Measurements from ENCODE around the gene ACE. TPM values are rescaled to one million over a fixed set of nuclear protein-coding genes. Genes with fewer than 3 reads are reported as not detected.
"Not testable (repeated sequence)": the region's sequence is repeated elsewhere in the genome, so short reads cannot be mapped to it uniquely, and the experiment has no call there.

ACE gene
- total RNA-seq, 1 donor from 2014 or later: 21.4 TPM

DNA sequence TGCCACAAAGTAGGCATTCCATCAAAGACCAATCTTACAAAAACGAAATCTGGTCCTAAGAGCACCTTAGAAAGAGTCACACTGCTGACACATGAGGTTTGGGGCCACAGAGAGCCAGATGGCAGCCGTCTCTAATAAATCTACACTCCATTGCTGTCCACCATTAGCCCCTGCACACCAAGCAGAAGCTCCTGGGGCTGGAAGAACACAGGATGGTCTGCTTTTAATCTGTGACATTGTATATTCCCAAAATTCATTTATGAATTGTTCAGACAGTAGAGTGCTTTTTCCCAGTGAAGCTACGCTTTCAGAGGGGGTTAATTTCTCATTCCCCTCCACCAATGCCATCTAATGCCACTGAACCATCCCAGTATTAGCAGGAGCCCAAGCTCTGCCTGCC lies 32.4 kb upstream of the ACE start:
- DNase-seq (ENCODE audit: low read depth in 2 of 2): no peak

- no peak for DNase-seq (ENCODE audit: low read depth in 2 of 2)
Observed at GRCh38 chr17:63445065-63445464, 31.8 kb upstream of the ACE start.

GRCh38 chr17:63445571-63445953 lies 31.3 kb upstream of the ACE start:
- peak in 1 of 2 donors; percentile 34 for DNase-seq (ENCODE audit: low read depth in 2 of 2)

DNA sequence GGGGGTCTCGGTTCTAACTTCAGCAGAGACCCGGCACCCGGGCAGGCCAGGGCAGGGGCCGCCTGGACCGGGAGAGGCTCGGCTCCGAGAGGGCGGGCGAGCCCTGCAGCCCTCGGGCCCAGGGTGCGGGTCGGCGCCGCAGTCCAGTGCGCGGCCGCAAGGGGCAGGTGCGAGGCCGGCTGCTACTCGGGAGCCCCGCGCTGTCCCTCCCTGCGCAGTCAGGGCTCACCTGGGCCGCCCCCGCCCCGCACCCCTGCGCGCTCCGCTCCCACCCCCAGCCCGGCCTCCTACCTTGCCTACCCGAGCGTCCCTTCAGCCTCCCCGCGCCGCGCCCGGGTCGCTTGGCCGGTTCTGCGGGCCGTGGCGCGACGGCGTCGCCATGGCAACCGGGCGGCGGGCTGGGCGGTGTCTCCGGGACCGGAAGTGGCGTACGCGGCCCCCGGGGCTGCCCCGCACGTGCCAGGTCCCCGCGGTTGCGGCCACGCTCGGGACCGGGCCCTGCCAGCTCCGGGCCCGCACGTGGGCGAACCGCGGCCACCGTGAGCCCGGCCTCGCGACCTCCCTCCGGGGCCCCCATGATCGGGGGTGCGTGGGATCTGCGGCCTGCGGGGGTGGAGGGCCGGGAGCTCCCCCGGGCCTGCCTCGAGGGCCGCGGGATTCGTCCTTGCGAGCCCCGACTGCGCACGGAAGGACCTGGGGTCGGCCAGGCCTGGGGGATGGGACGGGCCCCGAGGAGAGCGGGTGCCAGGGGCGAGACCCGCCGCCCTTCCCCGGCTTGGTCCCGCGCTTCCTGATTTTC lies 30.7 kb upstream of the ACE start, which contains the start of gene CYB561:
TSS of gene CYB561 (minus strand) at position 353 of the 799 bp plus-strand sequence. CDS start 8,759 bp downstream, outside the sequence.
- DNase-seq (ENCODE audit: low read depth in 2 of 2): peak; percentile 57 to 80

DNA sequence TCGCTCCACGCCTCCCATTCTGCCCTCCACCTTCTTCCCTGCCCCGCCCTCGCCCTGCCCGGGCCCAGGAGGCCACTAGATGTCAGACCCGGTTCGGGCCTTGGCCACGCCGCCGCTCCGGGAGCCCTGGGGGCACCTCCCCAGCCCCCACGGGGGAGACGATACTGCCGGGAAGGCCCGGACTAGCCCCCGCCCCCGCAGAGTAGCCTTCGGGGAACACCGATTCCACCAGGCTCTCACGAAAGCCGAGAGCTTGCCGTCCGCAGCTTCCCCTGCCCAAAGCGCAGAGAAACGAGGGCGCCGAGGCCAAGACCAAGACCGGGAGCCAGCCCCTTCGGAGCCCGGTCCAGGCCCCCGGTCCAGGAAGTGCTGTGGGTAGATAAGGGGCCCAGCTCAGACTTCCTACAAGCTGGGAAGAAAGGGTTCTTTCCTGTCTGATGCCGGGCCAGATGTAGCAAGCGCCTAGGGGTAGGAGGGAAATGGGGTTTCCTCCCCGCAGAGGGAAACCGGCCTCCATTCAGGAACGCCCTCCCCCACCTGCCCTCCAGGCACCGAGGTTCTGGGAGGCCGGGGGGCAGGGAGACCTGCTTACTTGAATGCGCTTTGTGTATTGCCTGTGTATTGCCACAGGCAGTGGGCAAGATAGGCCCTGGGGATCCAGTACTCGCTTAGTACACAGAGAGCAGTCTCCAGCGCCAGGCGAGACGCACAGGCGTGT lies 29.9 kb upstream of the ACE start:
- DNase-seq (ENCODE audit: low read depth in 2 of 2): peak; percentile 50 to 87

- peak in 1 of 2 donors; percentile 60 for DNase-seq (ENCODE audit: low read depth in 2 of 2)
Observed at GRCh38 chr17:63447471-63448009, 29.3 kb upstream of the ACE start.

GRCh38 chr17:63448655-63449054 lies 28.2 kb upstream of the ACE start:
- no peak for DNase-seq (ENCODE audit: low read depth in 2 of 2)

DNA sequence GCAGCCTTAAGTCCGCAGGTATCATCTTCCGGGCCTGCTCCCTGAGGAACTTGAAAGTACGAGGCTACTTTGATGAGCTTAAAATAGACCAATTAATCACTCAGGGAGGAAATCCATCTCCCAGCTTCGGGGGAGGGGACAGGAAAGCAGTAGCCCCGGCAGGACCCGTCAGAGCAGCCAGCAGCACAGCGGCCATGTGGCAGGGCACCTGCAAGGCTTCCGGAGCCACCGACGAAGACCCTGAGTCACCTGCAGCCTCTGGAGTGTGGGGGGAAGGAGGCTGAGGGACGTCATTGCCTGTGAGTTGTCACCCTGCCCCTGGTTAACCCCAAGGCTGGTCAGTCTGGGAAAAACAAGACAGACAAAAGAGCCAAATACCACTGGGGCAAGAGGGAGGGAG lies 26.3 kb upstream of the ACE start:
- peak; percentile 44 to 95 for DNase-seq (ENCODE audit: low read depth in 2 of 2)

DNA sequence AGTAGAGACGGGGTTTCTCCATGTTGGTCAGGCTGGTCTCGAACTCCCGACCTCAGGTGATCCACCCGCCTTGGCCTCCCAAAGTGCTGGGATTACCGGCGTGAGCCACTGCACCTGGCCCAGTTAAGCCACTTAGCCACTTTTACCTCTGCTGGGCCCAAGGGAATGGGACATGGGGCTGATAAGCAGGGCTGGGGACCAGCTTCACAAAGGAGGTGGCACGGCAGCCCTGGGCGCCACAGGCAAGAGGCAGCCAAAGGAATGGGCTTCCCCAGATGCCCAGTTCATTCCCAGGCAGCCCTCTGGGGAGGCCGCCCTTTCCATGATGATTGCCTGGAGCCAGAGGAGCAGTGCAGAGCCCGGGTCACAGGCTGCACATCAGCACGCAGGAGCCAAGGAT lies 25.7 kb upstream of the ACE start:
- DNase-seq (ENCODE audit: low read depth in 2 of 2): no peak

DNA sequence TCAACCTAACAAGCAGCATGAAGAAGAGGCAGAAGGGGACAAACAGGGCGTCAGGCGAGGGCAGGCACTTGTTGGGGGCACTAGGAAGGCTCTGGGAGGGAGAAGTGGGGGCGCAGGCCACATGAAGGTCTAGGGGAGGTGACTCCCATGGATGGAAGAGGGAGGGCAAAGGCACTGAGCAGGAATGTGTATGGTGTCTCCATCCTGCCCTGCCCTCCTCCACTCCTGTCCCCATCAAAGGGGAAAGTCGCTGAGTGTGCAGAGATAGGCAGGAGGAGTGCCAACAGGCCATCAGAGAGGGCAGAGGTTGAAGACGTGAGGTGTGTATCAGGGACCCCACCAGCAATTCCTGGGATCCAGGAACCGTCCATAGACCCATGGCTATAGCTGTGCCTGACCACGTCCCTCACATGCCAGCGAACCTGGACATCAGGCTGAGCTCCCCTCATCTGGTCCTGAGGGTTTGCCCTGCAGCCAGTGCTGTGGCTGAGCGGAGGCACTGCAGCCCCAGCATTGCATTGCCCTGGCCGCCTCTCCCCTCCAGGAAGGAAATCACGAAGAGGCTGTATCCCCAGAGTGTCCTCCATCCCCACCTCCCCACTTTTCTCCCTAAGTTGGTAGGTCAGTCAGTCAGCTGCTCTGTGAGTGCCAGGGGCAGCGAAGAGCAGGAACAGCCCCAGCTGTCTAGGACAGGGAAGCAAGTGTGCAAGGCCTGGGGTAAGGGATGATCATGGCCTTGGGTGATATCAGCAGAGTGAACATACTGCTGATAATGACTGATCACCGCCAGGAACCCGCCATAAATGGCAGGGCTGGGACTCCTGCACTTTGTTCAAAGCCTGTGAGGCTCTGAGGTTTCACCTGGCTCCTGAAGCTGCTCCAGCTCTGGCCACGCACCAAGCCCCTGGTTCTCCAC lies 24.6 kb upstream of the ACE start:
- DNase-seq (ENCODE audit: low read depth in 2 of 2): no peak

GRCh38 chr17:63452962-63453551 lies 23.8 kb upstream of the ACE start:
- no peak for DNase-seq (ENCODE audit: low read depth in 2 of 2)

- not testable (repeated sequence) for DNase-seq (ENCODE audit: low read depth in 2 of 2)
Observed at GRCh38 chr17:63454357-63454756, 22.5 kb upstream of the ACE start.

DNA sequence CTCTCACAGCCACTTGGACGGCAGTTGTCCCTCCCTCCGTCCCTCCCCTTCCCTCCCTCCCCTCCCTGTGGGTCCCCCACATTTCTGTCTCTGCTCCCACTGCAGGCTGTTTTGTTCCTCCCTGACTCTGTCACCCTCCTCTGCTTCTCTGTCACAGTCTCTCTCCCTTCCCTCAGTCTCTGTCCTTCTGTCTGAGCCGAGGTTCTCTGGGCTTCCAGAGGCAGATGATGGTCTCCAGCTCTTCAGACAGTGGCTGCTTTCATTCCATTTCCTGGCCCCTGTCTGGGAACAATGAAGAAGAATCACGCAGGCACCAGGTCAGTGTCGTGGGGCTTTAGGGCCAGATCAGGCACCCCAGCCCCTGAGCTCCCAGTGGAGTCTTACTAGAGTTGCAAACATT lies 21.9 kb upstream of the ACE start:
- no peak for DNase-seq (ENCODE audit: low read depth in 2 of 2)

DNA sequence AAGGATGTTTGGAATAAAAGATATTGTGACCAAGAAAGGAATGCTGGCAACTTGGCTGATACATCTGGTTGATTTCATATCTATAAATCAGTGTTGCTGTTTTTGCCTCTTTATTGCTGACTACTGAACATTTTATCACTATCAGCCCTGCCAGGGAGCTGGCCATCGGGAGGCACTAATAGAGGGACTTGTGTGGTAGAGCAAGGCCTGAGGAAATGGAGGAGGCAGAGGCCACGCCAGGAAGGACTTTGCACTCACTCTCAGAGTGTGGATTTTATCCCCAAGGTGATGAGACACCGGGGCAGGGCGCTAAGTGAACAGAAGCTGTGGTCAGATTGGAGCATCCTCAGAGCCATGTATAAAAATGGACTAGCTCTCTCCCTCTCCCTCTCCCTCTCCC lies 21.4 kb upstream of the ACE start:
- DNase-seq (ENCODE audit: low read depth in 2 of 2): no peak

GRCh38 chr17:63458478-63458877 lies 18.4 kb upstream of the ACE start:
- no peak for DNase-seq (ENCODE audit: low read depth in 2 of 2)

DNA sequence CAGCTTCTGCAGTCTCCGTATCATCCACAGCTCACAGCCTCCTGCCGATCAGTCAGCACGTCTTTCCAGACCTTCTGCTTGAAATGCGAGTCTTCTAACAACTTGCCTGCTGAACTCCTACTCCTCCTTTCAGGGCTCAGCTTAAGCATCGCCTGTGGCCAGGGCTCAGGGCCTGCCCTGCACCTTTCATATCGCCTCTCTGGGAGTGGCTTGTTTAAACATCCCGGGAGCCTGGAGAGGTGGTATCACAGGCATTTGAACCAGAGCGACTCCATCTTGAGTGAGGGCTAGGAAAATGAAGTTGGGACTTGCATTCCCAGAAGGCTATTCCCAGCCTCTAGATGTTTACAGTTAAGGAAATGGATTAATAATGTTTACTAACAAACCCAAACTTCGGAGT lies 16.8 kb upstream of the ACE start:
- no peak for DNase-seq (ENCODE audit: low read depth in 2 of 2)

DNA sequence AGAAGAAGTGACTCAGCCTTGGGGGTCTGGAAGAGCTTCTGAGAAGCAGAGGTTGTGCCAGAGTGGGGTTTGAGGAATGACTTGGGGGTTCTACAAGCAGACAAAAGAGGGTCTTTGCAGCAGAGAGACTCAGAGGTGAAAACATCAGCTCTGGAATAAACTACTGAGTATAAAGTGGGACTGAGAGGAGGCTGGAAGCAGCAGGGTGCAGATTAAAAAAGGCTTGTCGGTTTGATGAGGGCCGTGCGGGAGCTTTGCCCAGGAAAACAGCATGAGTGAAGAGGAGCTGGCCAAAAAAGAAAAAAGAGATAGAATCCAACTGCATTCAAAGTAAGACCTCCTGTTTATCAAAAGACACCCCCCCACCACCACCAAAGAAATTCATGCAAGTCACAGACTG lies 13.1 kb upstream of the ACE start:
- no peak for DNase-seq (ENCODE audit: low read depth in 2 of 2)

GRCh38 chr17:63464691-63465236 lies 12.1 kb upstream of the ACE start:
- DNase-seq (ENCODE audit: low read depth in 2 of 2): no peak

GRCh38 chr17:63468099-63468498 lies 8.8 kb upstream of the ACE start:
- DNase-seq (ENCODE audit: low read depth in 2 of 2): not testable (repeated sequence)

GRCh38 chr17:63474174-63474573 lies 2.7 kb upstream of the ACE start:
- peak; percentile 89 for DNase-seq (ENCODE audit: low read depth in 2 of 2)
